Left lung (tissue), 10 donors: ENCODE data around the gene ANTXR1. TPM values are rescaled to one million over a fixed set of nuclear protein-coding genes. Genes with fewer than 3 reads are reported as not detected.

Source experiments
- ATAC-seq: fragments of 200-7000 bp; cut with Tn5 transposase; one replicate; pipeline ENCODE4 v1.9.1; 2020; ENCODE audit warnings: moderate library complexity
- DNase-seq, 4 donors: peaks; one replicate each; pipeline ENCODE4 v3.0.0-alpha.2; 2013 to 2020
- H3K27ac ChIP-seq, 2 donors: fragments of 200-600 bp; sonication (generic) in 1 of 2; one replicate each; pipeline versions ENCODE4 v1.5.0 to v1.8.0; 2020 to 2021
- H3K27me3 ChIP-seq, 2 donors: fragments of 200-600 bp; sonication (generic) in 1 of 2; one replicate each; pipeline versions ENCODE4 v1.5.0 to v1.8.0; 2020 to 2021
- H3K36me3 ChIP-seq, 2 donors: fragments of 200-600 bp; sonication (generic) in 1 of 2; one replicate each; pipeline versions ENCODE4 v1.5.0 to v1.8.0; 2020 to 2021
- H3K4me1 ChIP-seq, 2 donors: fragments of 200-600 bp; one replicate each; pipeline ENCODE4 v1.8.0; 2021
- H3K4me3 ChIP-seq, 2 donors: fragments of 200-600 bp; sonication (generic) in 1 of 2; one replicate each; pipeline versions ENCODE4 v1.5.0 to v1.8.0; 2020 to 2021; ENCODE audit warnings: mild to moderate bottlenecking in 1 of 2
- H3K9me3 ChIP-seq, 2 donors: fragments of 200-600 bp; sonication (generic) in 1 of 2; one replicate each; pipeline versions ENCODE4 v1.5.0 to v1.8.0; 2020 to 2021
- intact Hi-C, 2 donors: fragments of 100-400 bp; cut with DNase I; formaldehyde crosslinking; loops; one replicate each; pipeline versions ENCODE4 v1.11.2 to v1.14.2; 2022
- polyA plus RNA-seq, 6 donors: library from polyadenylated mRNA; unstranded; fragments of 120-200 nt; gene quantifications; one replicate each; pipeline ENCODE4 v1.2.1, GENCODE V29; 2013; ENCODE audit not compliant: insufficient read length in 6 of 6
- total RNA-seq, 2 donors: library from RNA; stranded (reverse); fragmentation: NEBNext Ultra II Directional; extraction: Animal tissue kit (Norgen Biotek cat#: 25700); gene quantifications; one replicate each; pipeline ENCODE4 v1.2.1, GENCODE V29; 2021
- TF ChIP-seq, protein P1 (sequence below), 2 donors: fragments of 200-600 bp; sonication (generic) in 1 of 2; IDR thresholded peaks; one replicate each; pipeline versions ENCODE4 v1.5.0 to v1.8.0; 2021; ENCODE audit warnings: antibody characterized with exemption in 2 of 2
- donor health status: DM: no; HTN: yes; CAD: no.
- donor health status: DM: no; HTN: no; CAD: no.

Gene ANTXR1
- total and polyA plus RNA-seq, 8 donors = 70.2 to 115 (median 87.3) TPM

GRCh38 chr2:69067026-69067630 lies 54.1 kb downstream of the ANTXR1 start:
- no peak overlapping the region for H3K4me3 ChIP-seq
- H3K27me3 ChIP-seq = no peaks in the 10 kb centered on the region
- no peaks in the 10 kb centered on the region for H3K9me3 ChIP-seq
- DNase-seq = no peak
- intact Hi-C loops = no loop called here
- H3K36me3 ChIP-seq = no peaks in the 10 kb centered on the region
- TF ChIP-seq, protein P1, sequence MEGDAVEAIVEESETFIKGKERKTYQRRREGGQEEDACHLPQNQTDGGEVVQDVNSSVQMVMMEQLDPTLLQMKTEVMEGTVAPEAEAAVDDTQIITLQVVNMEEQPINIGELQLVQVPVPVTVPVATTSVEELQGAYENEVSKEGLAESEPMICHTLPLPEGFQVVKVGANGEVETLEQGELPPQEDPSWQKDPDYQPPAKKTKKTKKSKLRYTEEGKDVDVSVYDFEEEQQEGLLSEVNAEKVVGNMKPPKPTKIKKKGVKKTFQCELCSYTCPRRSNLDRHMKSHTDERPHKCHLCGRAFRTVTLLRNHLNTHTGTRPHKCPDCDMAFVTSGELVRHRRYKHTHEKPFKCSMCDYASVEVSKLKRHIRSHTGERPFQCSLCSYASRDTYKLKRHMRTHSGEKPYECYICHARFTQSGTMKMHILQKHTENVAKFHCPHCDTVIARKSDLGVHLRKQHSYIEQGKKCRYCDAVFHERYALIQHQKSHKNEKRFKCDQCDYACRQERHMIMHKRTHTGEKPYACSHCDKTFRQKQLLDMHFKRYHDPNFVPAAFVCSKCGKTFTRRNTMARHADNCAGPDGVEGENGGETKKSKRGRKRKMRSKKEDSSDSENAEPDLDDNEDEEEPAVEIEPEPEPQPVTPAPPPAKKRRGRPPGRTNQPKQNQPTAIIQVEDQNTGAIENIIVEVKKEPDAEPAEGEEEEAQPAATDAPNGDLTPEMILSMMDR (IDR thresholded peaks at IDR 0.05) = no peak
- peaks cover 0 to 4% of the 10 kb centered on the region in 2 donors for H3K4me1 ChIP-seq
- no peak for ATAC-seq
- no peak overlapping the region for H3K27ac ChIP-seq

- ATAC-seq (no peak), DNase-seq (no peak)
- intact Hi-C loops = no loop called here
- no peaks in the 10 kb centered on the region for H3K9me3 ChIP-seq
- H3K4me3 ChIP-seq = no peak overlapping the region
- TF ChIP-seq, protein P1 (IDR thresholded peaks at IDR 0.05) = no peak
- no peaks in the 10 kb centered on the region for H3K4me1 ChIP-seq
- H3K36me3 ChIP-seq = no peaks in the 10 kb centered on the region
- H3K27ac ChIP-seq = no peak overlapping the region
- no peaks in the 10 kb centered on the region for H3K27me3 ChIP-seq
Observed at GRCh38 chr2:69067866-69068265, 54.9 kb downstream of the ANTXR1 start.

- intact Hi-C loops = no loop called here
- Histone ChIP-seq H3K9me3 (no peaks in the 10 kb centered on the region), H3K4me1 (no peaks in the 10 kb centered on the region), H3K27ac (no peak overlapping the region), H3K36me3 (no peaks in the 10 kb centered on the region), H3K27me3 (no peaks in the 10 kb centered on the region), H3K4me3 (no peak overlapping the region)
- ATAC-seq = no peak
- TF ChIP-seq, protein P1 (IDR thresholded peaks at IDR 0.05) = no peak
- DNase-seq = no peak
Observed at GRCh38 chr2:69070969-69071368, 58.0 kb downstream of the ANTXR1 start.

DNA sequence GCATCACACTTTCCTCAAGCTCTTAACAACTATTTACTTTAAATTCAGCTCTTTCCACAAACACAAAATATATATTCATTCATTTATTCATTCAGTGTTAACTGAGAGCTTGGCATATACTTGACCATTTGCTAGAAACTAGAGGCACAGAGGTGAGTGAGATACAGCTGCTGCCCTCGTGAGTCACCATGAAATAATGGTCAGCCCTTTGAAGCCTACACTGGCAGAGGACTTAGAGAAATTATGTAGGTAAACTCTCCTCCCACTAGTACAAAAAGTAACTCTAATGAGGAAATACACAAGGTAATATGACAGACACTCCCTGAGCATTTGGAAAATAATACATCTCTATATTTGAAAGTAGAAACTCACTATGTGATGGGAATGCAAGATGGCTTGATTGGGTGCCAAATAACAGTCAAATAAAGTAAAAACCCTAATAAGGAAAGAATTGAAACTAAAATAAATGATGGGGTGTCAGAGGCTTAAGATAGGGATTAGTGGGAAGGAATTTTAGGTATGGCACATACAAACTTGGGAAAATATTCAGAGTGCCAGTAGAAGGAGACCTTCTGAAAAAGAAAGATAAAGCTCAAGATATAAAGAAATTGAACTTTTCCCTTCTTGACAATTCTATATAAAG lies 61.1 kb downstream of the ANTXR1 start:
- H3K36me3 ChIP-seq = peaks cover 0 to 7% of the 10 kb centered on the region in 2 donors
- no peaks in the 10 kb centered on the region for H3K27me3 ChIP-seq
- no peak for DNase-seq
- no peaks in the 10 kb centered on the region for H3K9me3 ChIP-seq
- no peak for ATAC-seq
- H3K4me3 ChIP-seq = no peak overlapping the region
- H3K4me1 ChIP-seq = no peaks in the 10 kb centered on the region
- TF ChIP-seq, protein P1 (IDR thresholded peaks at IDR 0.05) = no peak
- intact Hi-C loops = no loop called here
- H3K27ac ChIP-seq = no peak overlapping the region

DNA sequence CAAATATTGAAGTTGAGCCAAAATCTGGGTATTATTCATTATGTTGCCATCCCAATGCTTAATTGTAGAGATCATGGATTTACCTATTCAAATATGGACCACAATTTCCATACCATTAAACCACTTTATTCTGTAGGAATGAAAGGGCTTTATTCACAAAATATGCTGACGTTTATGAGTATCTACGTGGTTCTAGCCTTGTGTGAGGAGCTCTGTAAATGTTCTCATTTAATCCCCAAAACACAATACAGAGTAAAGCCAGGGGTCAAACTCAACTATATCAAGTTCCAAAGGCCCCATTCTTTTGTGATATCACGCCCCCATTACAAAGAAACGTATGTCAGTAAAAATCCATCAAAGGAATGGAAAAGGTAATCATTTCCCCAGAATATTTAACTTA lies 61.9 kb downstream of the ANTXR1 start:
- ATAC-seq = no peak
- H3K4me3 ChIP-seq = no peak overlapping the region
- intact Hi-C loops = no loop called here
- H3K4me1 ChIP-seq = no peaks in the 10 kb centered on the region
- TF ChIP-seq, protein P1 (IDR thresholded peaks at IDR 0.05) = no peak
- H3K36me3 ChIP-seq = peaks cover 0 to 7% of the 10 kb centered on the region in 2 donors
- H3K9me3 ChIP-seq = no peaks in the 10 kb centered on the region
- no peaks in the 10 kb centered on the region for H3K27me3 ChIP-seq
- no peak overlapping the region for H3K27ac ChIP-seq
- DNase-seq = no peak
